ENCODE data around the gene OR6P1. TPM values are rescaled to one million over a fixed set of nuclear protein-coding genes. Genes with fewer than 3 reads are reported as not detected.

OR6P1 gene
- not detected for total RNA-seq

- no peak for DNase-seq
Observed at GRCh38 chr1:158570480-158570879, at the start of gene OR6P1. OR6P1 (minus strand) TSS chr1:158570580; CDS start chr1:158563604, 6,976 bp downstream.

GRCh38 chr1:158613764-158614163, 43.4 kb upstream of the OR6P1 start:
- DNase-seq, result no peak

- DNase-seq, result no peak
Observed at GRCh38 chr1:158611916-158612315, 41.5 kb upstream of the OR6P1 start.

- no peak for DNase-seq
Observed at GRCh38 chr1:158607296-158607695, 36.9 kb upstream of the OR6P1 start.

DNA sequence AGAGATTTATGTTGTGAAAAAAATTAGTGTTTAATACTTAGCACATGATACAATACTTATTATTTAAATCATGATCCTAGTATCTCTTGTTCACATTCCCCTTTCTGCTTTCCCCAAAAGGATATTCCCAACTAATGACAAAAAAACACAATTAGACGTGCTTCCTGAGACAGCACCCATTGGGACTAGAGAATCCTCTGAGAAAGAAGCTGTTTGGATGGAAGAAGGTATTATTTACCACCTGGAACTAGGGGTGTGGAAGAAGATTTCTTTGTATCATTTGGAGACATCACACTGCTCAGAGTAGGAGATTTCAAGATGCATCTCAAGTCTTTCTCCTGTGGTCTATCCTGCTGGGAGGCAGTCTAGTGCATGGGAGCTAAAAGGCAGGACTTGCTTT, 34.6 kb upstream of the OR6P1 start, which contains the start of gene OR10Z1:
Gene OR10Z1 (plus strand): TSS at position 301 of the 400 bp plus-strand sequence. CDS start 1,171 bp downstream, outside the sequence.
- no peak for DNase-seq

GRCh38 chr1:158600735-158601134, 30.4 kb upstream of the OR6P1 start:
- DNase-seq, result no peak

- DNase-seq, result no peak
Observed at GRCh38 chr1:158586942-158587341, 16.6 kb upstream of the OR6P1 start.

DNA sequence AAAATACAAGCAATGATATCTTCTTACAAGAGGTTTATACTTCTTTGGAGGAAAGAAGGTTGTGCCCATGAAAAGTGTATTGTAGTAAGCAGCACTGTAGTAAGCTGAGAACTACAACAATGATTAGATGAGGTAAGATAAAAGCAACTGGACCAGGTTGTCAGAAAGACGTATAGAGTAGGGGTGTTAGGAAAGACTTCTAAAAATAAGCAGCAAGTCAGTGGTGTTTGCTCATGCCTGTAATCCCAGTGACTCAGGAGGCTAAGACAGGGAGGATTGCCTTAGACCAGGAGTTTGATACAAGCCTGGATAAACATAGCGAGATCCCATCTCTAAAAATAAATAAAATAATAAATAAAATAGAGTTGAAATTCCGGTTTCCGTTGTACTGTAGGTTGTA, 13.6 kb upstream of the OR6P1 start:
- no peak for DNase-seq

DNA sequence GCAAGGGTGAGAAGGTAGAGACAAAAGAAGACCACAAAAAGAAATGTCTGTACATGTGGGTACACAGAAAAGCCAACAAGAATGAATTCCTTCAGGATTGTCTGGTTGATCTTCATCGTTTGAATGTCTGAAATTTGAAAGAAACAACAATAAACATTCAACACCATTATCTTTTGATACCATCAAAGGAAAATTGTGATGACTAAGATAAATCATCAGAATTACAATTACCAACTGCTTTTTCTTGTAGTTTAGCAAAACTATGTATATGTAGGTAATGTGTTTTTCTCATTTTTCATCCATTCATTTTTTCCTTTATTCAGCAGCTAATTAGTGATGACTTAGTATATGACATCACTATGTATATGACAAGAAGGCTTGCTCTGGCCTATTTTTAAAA, 9.4 kb upstream of the OR6P1 start, which contains the start of gene OR10X1:
Gene OR10X1 (minus strand): TSS at position 167 of the 400 bp plus-strand sequence. CDS start 0 bp downstream, at position 167.
- no peak for DNase-seq

- DNase-seq, result no peak
Observed at GRCh38 chr1:158577561-158577960, 7.2 kb upstream of the OR6P1 start.

GRCh38 chr1:158572226-158572625, 1.8 kb upstream of the OR6P1 start:
- DNase-seq, result no peak

DNA sequence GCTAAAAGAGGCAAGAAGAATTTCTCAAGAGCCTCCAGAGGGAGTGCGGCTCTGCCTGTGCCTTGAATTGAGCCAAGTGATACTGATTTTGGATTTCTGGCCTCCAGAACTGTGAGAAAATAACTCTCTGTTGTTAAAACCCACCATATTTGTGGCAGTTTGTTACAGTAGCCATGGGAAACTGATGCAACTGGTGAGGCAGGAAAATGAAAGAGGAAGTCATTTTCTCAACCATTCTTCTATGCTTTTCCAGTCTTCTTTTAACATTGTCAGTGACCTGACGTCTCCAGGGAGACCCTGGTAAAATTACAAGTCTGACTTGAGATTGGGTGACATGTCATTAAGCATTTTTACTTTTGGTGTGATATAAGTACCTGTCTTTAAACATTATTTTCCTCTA, 5.8 kb downstream of the OR6P1 start:
- DNase-seq, result no peak

- DNase-seq, result no peak
Observed at GRCh38 chr1:158563853-158564252, 6.5 kb downstream of the OR6P1 start.

- peak; percentile 16 for DNase-seq
Observed at GRCh38 chr1:158559696-158560095, 10.7 kb downstream of the OR6P1 start.

DNA sequence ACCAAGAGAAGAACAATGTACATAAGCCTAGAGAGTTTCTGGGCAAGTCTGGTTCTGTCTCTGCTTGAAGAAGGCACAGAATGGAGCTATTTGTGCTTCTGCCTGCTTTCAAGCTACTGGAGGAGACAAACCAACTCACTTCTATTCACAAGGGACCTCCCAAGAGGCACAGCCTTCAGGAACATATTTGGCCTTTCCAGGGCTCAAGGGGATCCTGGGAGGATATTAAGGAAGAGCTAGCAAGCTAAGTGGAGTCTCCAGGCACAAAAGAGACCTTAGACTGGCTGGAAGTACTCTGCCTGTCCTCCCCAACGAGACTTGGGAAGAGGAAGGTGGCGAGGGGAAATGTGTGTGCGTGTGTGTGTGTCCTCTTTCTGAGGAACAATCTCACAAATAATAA, 16.0 kb downstream of the OR6P1 start, which contains the start of gene OR6Y1:
Gene OR6Y1 (minus strand): TSS at position 54 of the 400 bp plus-strand sequence. CDS start 6,300 bp downstream, outside the sequence.
- DNase-seq, result no peak

- no peak for DNase-seq
Observed at GRCh38 chr1:158552296-158552695, 18.1 kb downstream of the OR6P1 start.

- DNase-seq, result no peak
Observed at GRCh38 chr1:158547533-158547932, 22.8 kb downstream of the OR6P1 start.

- no peak for DNase-seq
Observed at GRCh38 chr1:158537609-158538008, 32.8 kb downstream of the OR6P1 start.

GRCh38 chr1:158534496-158534895, 35.9 kb downstream of the OR6P1 start:
- DNase-seq, result no peak

DNA sequence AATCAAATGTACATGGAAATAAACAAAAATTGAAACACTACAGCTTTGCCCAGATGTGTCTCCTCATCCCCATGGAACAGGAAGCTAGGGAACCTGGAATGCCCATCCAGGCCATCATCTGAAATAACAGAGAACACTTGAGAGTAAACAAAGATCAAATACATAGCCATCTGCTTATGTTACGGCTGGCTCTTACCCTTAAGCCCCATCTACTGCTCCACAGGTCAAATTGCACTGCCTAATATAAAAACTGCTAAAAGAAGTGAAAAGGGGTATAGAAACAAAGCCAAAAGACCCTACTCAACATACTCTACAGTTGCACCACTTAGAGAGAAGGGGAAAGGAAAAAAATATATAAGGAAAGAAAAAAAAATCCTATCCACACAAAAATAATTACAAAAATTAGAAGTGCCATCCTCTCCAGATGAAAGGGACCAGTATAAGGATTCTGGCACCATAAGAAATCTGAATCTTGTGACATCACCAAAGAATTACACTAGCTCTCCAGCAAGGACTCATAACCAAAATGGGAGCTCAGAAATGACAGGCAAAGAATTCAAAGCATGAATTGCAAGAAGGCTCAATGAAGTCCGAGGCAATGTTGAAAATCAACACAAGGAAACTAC, 43.1 kb downstream of the OR6P1 start:
- peak; percentile 19 for DNase-seq

- DNase-seq, result no peak
Observed at GRCh38 chr1:158521666-158522058, 48.7 kb downstream of the OR6P1 start.

GRCh38 chr1:158520955-158521665, 49.3 kb downstream of the OR6P1 start:
- no peak for DNase-seq

DNA sequence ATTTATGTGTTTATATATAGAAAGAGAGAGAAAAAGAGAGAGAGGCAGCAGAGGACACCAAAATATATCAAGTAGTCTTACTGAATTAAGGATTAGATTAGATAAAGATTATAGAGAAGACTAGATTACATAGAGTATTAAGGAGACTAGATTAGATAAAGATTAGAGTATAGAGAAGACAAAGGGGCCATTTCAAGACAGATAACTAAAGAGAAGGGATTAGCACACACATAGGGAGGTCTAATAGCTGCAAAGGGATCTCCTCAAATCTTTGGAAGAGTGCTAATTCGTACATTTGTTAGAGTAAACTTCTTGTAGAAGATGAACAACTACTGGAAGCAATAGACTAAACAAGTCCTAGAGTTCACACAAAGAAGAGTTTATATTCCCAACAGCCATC, 50.4 kb downstream of the OR6P1 start:
- DNase-seq, result no peak

- DNase-seq, result no peak
Observed at GRCh38 chr1:158516966-158517365, 53.4 kb downstream of the OR6P1 start.
